Measurements from ENCODE around the gene RCVRN. TPM values are rescaled to one million over a fixed set of nuclear protein-coding genes. Genes with fewer than 3 reads are reported as not detected.

RCVRN gene
- polyA plus RNA-seq (2011; rRNA removed) (0.29 TPM in 1 of 2 replicates, not detected in the other), polyA minus RNA-seq (2011; rRNA and poly(A)+ RNA removed) (not detected in 2 replicates)

GRCh38 chr17:9905078-9905415 is at the start of gene RCVRN:
Gene RCVRN (minus strand): TSS chr17:9905271. CDS start chr17:9905180, 91 bp downstream.
- Histone ChIP-seq H3K4me3 (ENCODE audit: low read depth, low read length) (no peak within 1 kb of the TSS), H3K27me3 (ENCODE audit: control insufficient read depth, insufficient read depth, low read length) (no peaks in the 10 kb centered on the region), H3K27ac (ENCODE audit: low read depth, low read length) (no peak within 1 kb of the TSS), H3K9me3 (ENCODE audit: control insufficient read depth, insufficient read depth, low read length) (peaks cover 56% of the 10 kb centered on the region)
- POLR2A ChIA-PET = no interaction called here
- no peak for DNase-seq (ENCODE audit: low read depth, low spot score)
- CTCF ChIA-PET = interaction anchor here (0.6 to 1.2 kb wide), 3 partner anchors 23 to 1078 kb away, joined by 3 to 4 read pairs (median 4); no protein-coding TSS in a partner anchor
- no peak for TF ChIP-seq CTCF (IDR thresholded peaks at IDR 0.05; ENCODE audit: low read depth, low read length)

DNA sequence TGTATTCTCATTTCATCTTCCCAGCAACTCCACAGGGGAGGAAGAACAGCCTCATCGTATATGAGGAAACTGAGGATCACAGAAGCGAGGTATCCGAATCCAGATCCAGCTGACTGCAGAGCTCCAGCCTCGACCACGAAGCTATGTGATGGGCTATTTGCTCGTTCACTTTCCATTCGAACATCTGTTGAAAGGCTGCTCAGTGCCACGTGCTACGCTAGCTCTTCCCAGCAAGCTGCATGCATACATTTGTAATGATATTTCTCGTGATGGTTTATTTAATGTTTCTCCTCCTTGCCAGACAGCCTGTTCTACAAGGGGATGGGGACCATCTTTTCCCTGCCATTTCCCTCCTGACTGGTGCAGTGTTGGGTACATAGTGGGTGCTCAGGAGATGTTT is 48.4 kb upstream of the RCVRN start:
- Histone ChIP-seq H3K27me3 (ENCODE audit: control insufficient read depth, insufficient read depth, low read length) (no peaks in the 10 kb centered on the region), H3K27ac (ENCODE audit: low read depth, low read length) (no peak overlapping the region), H3K9me3 (ENCODE audit: control insufficient read depth, insufficient read depth, low read length) (peaks cover 7% of the 10 kb centered on the region; the same call in 1 of the 2 replicates), H3K4me3 (ENCODE audit: low read depth, low read length) (no peak overlapping the region)
- POLR2A ChIA-PET = no interaction called here
- no peak for TF ChIP-seq CTCF (IDR thresholded peaks at IDR 0.05; ENCODE audit: low read depth, low read length)
- no peak for DNase-seq (ENCODE audit: low read depth, low spot score)
- CTCF ChIA-PET = no interaction called here

DNA sequence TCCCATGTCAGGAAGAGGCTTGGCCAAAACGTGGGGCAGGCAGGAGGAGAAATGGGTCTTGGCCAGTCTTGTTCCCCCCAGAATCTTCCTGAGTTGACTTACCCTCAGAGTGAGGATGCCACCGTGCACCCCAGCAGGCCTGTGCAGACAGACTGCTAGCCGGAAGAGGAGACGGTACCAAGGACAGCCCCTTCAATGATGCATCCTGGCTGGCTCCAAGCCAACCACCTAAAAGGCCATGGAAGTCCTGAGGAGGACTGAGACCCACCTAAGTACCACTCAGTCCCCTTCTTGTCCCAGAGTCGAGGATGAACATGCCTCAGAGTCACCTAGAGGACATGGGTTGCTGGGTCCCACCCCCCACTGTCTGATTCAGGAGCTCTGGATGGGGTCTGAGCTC is 46.7 kb upstream of the RCVRN start:
- CTCF ChIA-PET = interaction anchor here (0.6 kb wide), 1 partner anchor 273 kb away, joined by 3 read pairs; no protein-coding TSS in a partner anchor
- Histone ChIP-seq H3K4me3 (ENCODE audit: low read depth, low read length) (no peak overlapping the region), H3K27me3 (ENCODE audit: control insufficient read depth, insufficient read depth, low read length) (no peaks in the 10 kb centered on the region), H3K27ac (ENCODE audit: low read depth, low read length) (no peak overlapping the region), H3K9me3 (ENCODE audit: control insufficient read depth, insufficient read depth, low read length) (peaks cover 12% of the 10 kb centered on the region)
- POLR2A ChIA-PET = no interaction called here
- DNase-seq (ENCODE audit: low read depth, low spot score) = no peak
- TF ChIP-seq CTCF (IDR thresholded peaks at IDR 0.05; ENCODE audit: low read depth, low read length) = no peak

DNA sequence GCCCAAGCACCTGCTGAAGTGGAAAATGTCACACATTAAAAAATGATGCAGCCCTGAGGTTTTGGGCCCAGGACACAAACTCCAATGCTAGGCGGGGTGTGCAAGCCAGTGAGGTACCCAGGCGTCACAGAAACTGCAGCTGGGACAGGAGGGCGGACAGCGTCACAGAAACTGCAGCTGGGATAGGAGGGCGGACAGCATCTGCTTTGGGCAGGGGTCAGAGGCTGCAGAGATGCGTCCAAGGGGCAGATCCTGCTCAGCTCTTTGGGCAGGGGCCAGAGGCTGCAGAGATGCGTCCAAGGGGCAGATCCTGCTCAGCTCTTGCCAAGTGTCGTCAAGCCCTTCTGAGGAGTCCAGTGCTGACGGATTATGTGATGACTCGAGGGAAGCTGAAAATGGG is 43.9 kb upstream of the RCVRN start:
- DNase-seq (ENCODE audit: low read depth, low spot score) = no peak
- ChIA-PET POLR2A (no interaction called here), CTCF (no interaction called here)
- Histone ChIP-seq H3K27me3 (ENCODE audit: control insufficient read depth, insufficient read depth, low read length) (no peaks in the 10 kb centered on the region), H3K9me3 (ENCODE audit: control insufficient read depth, insufficient read depth, low read length) (peaks cover 15% of the 10 kb centered on the region), H3K4me3 (ENCODE audit: low read depth, low read length) (no peak overlapping the region), H3K27ac (ENCODE audit: low read depth, low read length) (no peak overlapping the region)
- no peak for TF ChIP-seq CTCF (IDR thresholded peaks at IDR 0.05; ENCODE audit: low read depth, low read length)

- Histone ChIP-seq H3K4me3 (ENCODE audit: low read depth, low read length) (no peak overlapping the region), H3K9me3 (ENCODE audit: control insufficient read depth, insufficient read depth, low read length) (peaks cover 27% of the 10 kb centered on the region), H3K27me3 (ENCODE audit: control insufficient read depth, insufficient read depth, low read length) (no peaks in the 10 kb centered on the region), H3K27ac (ENCODE audit: low read depth, low read length) (no peak overlapping the region)
- POLR2A ChIA-PET = no interaction called here
- no peak for TF ChIP-seq CTCF (IDR thresholded peaks at IDR 0.05; ENCODE audit: low read depth, low read length)
- CTCF ChIA-PET = no interaction called here
- DNase-seq (ENCODE audit: low read depth, low spot score) = no peak
Measured at GRCh38 chr17:9944704-9945103, 39.6 kb upstream of the RCVRN start.

Measured in AG04450 (cell line).